Omental fat pad (tissue), 4 donors: ENCODE results near the gene LNP1. TPM values are rescaled to one million over a fixed set of nuclear protein-coding genes. Genes with fewer than 3 reads are reported as not detected.
"Not testable (repeated sequence)": the region's sequence is repeated elsewhere in the genome, so short reads cannot be mapped to it uniquely, and the experiment has no call there.

Source experiments
- ATAC-seq: fragments of 150-250 bp; one replicate; pipeline ENCODE4 v1.9.1; 2016; ENCODE audit warnings: mild to moderate bottlenecking, moderate library complexity; ENCODE audit not compliant: low FRiP score
- DNase-seq: peaks from one replicate; pipeline ENCODE4 v3.0.0-alpha.2; 2019; ENCODE audit warnings: low spot score
- total RNA-seq, 4 donors: library from RNA; depleted of rRNA; stranded (reverse); fragments of >200 nt; gene quantifications; one replicate each; pipeline ENCODE4 v1.1.0, GENCODE V29; 2016
- TF ChIP-seq, protein P1 (sequence below), 3 donors: fragments of 450-650 bp; IDR thresholded peaks; one replicate each; pipeline ENCODE4 v1.5.1; 2016 to 2017; ENCODE audit warnings: antibody characterized with exemption in 3 of 3, mild to moderate bottlenecking in 3 of 3, moderate library complexity in 2 of 3

LNP1 gene
- total RNA-seq, 4 donors from 2014 or later: 1.2 to 5.7 (median 2.2) TPM

GRCh38 chr3:100427699-100428098 lies 26.4 kb downstream of the LNP1 start:
- no peak for DNase-seq
- ATAC-seq: no peak
- TF ChIP-seq, protein P1, sequence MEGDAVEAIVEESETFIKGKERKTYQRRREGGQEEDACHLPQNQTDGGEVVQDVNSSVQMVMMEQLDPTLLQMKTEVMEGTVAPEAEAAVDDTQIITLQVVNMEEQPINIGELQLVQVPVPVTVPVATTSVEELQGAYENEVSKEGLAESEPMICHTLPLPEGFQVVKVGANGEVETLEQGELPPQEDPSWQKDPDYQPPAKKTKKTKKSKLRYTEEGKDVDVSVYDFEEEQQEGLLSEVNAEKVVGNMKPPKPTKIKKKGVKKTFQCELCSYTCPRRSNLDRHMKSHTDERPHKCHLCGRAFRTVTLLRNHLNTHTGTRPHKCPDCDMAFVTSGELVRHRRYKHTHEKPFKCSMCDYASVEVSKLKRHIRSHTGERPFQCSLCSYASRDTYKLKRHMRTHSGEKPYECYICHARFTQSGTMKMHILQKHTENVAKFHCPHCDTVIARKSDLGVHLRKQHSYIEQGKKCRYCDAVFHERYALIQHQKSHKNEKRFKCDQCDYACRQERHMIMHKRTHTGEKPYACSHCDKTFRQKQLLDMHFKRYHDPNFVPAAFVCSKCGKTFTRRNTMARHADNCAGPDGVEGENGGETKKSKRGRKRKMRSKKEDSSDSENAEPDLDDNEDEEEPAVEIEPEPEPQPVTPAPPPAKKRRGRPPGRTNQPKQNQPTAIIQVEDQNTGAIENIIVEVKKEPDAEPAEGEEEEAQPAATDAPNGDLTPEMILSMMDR (IDR thresholded peaks at IDR 0.05): no peak

DNA sequence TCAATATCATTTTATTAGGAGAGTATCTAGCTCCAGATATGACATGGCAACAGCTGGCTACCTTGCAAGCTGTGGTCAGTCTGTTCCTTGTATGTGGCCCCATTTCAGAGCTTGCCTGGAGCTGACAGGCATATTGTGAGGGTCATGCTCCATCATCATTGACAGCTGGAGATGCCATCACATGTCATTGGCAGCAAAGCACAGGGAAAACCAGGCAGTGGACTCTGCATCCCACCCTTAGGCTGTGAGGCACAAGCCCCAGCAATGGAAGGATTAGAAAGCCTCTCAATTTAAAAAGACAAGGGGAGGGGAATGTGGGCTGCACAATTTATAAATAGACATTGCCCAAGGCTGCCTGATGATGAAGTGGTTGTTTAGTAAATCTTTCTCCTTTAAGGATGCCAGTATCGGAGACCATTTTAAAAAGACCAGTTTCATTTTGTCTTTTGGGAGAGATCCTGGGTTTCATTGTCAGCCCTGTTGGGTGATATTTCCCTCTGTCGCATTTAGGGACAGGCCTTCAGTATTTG lies 27.9 kb downstream of the LNP1 start:
- TF ChIP-seq, protein P1 (IDR thresholded peaks at IDR 0.05): no peak
- ATAC-seq (no peak), DNase-seq (no peak)

GRCh38 chr3:100436951-100437350 lies 35.6 kb downstream of the LNP1 start:
- ATAC-seq (no peak), DNase-seq (no peak)
- TF ChIP-seq, protein P1 (IDR thresholded peaks at IDR 0.05): no peak

GRCh38 chr3:100437721-100438622 lies 36.6 kb downstream of the LNP1 start:
- ATAC-seq (no peak), DNase-seq (no peak)
- TF ChIP-seq, protein P1 (IDR thresholded peaks at IDR 0.05): no peak

DNA sequence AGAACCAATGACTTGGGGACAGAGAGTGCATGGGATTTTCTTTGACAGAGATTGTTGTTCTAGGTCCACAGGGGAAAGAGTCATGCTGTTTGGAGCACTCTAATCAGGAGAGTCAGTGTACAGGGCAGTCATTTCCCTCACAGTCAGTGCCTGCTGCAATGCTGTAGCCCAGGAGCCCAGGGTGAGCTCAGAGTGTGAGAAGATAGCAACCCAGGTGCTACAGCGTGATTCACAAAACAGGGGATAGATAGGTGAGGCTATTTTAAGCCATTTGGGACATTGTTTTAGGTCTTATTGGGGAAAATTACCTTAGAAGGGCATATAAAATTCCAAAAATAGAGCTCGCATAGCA lies 37.3 kb downstream of the LNP1 start:
- DNase-seq (no peak), ATAC-seq (no peak)
- TF ChIP-seq, protein P1 (IDR thresholded peaks at IDR 0.05): no peak

- ATAC-seq (no peak), DNase-seq (no peak)
- TF ChIP-seq, protein P1 (IDR thresholded peaks at IDR 0.05): no peak
Measured at GRCh38 chr3:100440895-100441294, 39.6 kb downstream of the LNP1 start.

DNA sequence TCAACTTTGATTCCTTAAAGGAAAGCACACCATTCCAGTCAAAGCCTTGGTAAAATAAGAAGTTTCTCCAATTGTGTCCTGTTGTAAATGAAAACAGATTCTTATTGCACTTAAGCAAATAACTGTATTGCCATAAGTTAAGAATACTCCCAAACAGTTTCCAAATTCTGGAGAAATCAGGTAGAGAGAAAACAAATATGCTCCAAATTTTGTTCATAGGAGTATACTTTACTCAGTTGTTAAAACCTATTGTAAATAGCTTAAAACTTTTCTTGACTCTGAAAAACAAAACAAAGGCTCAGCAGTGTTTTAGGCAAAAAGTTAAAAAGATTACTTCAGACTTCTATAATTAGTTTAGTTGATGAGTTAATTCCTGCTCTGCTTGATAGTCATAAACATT lies 42.4 kb downstream of the LNP1 start:
- TF ChIP-seq, protein P1 (IDR thresholded peaks at IDR 0.05): no peak
- ATAC-seq (no peak), DNase-seq (no peak)

DNA sequence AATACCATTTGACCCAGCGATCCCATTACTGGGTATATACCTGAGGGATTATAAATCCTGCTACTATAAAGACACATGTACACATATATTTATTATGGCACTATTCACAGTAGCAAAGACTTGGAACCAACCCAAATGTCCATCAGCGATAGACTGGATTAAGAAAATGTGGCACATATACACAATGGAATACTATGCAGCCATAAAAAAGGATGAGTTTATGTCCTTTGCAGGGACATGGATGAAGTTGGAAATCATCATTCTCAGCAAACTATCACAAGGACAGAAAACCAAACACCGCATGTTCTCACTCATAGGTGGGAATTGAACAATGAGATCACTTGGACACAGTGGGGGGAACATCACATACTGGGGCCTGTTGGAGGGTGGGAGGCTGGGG lies 45.7 kb downstream of the LNP1 start:
- ATAC-seq, DNase-seq: not testable (repeated sequence)
